ENCODE data around the gene SLC34A3.

Gene SLC34A3

DNA sequence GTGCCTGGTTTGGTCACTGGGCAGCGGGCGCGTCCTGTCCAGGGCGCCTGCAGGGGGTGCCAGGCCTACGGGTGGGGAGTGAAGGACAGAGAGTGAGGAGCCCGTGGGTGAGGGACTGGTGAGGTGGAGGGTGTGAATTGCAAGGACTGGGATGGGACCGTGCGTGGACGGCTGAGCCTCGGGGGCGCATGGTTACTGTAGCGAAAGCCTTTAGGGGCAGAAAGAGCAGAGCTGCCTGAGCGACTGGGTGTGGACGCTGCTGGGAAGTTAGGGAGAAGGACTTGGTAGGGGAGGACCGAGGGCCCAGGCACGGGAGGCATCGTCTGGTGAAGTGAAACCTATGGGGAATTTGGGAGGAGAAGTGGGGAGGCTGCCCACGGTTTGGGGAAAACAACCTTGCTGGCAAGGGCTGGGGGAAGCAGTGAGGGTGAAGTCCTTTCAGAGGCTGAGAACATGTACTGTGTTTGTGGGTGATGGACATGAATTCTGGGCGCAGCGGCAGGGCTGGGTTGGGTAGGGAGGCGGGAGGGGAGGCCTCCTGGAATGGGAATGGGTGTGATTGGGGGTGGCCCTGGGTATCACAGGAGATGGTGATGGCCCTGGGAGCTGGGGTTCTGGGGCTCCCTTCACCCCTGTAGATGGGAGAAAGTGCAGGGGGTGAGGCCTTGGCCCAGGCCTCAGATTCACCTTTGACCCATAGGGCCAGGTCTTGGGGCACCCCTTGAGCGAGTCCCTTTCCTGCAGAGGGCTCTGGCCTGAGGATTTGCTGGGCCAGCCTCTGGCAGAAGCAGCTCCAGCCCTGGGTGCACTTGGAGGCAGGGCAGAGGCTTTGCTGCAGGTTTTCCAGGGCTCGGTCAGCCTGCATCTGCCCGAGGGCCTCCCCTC lies 45.1 kb downstream of the SLC34A3 start:
- H3K4me1 ChIP-seq: peaks cover 3% of the 10 kb centered on the region; the same call in 1 of the 2 replicates
- DNase-seq (ENCODE audit: low spot score in 2 of 2): peak in 1 of 2 experiments; percentile 13
- no peaks in the 10 kb centered on the region for H3K9me3 ChIP-seq
- no peaks in the 10 kb centered on the region for H3K27me3 ChIP-seq (ENCODE audit: low read depth)
- in situ Hi-C loops (cut with MboI; ENCODE audit: low sequenced_read_pairs): no loop called here
- H3K4me3 ChIP-seq: no peak overlapping the region
- peaks cover 17% of the 10 kb centered on the region for H3K36me3 ChIP-seq (replicated peaks)

DNA sequence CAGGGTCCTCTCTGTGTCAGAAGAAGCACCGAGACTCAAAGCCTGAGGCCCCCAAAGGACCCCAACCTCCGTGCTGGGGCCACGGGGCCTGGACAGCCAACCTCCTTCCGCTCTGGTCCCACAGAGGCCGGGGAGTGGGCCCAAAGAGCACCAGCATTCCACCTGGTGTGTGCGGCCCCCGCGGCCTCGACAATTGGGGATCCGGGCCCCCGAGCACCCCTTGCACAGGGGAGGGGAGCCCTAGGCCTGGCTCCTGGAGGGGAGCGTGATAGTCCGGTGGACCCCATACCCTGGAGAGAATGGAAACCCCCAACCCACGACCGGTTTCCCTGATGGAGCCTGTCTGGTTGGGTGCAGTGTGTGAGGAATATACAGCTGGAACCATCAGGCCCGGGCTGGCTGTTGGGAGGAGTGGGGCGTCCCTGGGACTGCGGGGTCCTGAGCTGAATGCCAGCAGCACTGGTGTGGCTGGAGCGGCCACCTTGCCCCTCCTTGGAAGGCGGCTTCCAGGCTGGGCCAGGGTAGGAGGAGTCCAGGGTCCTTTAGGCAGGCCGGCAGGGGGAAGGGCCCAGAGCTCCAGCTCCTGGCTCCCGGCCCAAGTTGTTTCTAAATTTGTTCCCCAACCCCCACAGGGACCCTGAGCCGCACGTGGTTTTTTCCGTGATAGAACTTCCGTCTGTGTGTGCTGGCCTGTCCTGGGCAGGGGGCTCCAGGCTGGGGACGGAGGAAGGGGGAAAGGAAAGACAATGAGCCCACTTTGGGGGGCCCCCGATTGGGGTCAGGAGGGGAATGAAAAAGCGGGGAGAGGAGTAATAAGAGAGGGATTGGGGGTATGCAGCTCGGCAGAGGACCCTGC lies 46.0 kb downstream of the SLC34A3 start:
- no peaks in the 10 kb centered on the region for H3K27me3 ChIP-seq (ENCODE audit: low read depth)
- H3K9me3 ChIP-seq: no peaks in the 10 kb centered on the region
- in situ Hi-C loops (cut with MboI; ENCODE audit: low sequenced_read_pairs): no loop called here
- H3K36me3 ChIP-seq (replicated peaks): peaks cover 14% of the 10 kb centered on the region
- DNase-seq (ENCODE audit: low spot score in 2 of 2): peak in 1 of 2 experiments; percentile 68
- peaks cover 3% of the 10 kb centered on the region; the same call in 1 of the 2 replicates for H3K4me1 ChIP-seq
- no peak overlapping the region for H3K4me3 ChIP-seq

DNA sequence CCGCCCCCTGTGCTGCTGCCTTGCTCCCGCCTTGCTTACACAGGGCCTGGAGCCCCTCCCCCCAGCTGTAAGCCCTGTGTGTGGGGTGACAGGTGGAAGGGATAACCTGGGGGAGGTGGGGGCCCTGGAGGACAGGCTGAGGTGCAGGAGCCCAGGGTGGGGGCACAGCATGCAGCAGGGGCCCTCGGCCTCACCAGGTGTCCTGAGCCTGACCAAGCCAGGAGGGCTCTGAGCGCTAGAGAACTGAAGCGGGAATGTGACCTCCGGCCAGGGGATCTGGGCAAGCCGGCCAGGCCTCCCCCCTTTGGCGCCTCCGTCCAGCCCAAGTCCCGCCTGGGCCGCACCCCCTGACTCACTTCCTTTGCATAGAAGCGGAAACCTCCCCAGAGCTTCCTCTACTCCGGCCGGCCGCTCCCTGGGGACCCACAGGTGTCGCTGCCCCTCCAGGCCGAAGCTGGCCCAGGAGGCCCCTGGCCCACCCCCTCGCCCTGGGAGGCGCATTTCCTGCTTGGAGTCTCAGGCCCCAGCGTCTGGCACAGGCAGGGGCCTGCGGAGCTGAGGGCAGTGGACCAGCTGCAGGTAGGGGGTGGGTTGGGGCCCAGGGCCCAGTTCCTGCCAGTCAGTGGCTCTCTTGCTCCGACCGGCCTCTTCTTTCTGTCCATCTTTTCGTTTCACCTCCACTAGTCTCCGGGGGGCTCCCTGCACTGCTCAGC lies 46.8 kb downstream of the SLC34A3 start, which contains the start of gene TOR4A:
TSS of gene TOR4A (plus strand) at position 398 of the 713 bp plus-strand sequence. CDS start 964 bp downstream, outside the sequence.
- in situ Hi-C loops (cut with MboI; ENCODE audit: low sequenced_read_pairs): no loop called here
- Histone ChIP-seq H3K9me3 (no peaks in the 10 kb centered on the region), H3K4me3 (no peak within 1 kb of the TSS), H3K4me1 (peaks cover 3% of the 10 kb centered on the region; the same call in 1 of the 2 replicates), H3K27me3 (ENCODE audit: low read depth) (no peaks in the 10 kb centered on the region), H3K36me3 (replicated peaks) (peaks cover 7% of the 10 kb centered on the region)
- DNase-seq (ENCODE audit: low spot score in 2 of 2): peak in 1 of 2 experiments; percentile 48

DNA sequence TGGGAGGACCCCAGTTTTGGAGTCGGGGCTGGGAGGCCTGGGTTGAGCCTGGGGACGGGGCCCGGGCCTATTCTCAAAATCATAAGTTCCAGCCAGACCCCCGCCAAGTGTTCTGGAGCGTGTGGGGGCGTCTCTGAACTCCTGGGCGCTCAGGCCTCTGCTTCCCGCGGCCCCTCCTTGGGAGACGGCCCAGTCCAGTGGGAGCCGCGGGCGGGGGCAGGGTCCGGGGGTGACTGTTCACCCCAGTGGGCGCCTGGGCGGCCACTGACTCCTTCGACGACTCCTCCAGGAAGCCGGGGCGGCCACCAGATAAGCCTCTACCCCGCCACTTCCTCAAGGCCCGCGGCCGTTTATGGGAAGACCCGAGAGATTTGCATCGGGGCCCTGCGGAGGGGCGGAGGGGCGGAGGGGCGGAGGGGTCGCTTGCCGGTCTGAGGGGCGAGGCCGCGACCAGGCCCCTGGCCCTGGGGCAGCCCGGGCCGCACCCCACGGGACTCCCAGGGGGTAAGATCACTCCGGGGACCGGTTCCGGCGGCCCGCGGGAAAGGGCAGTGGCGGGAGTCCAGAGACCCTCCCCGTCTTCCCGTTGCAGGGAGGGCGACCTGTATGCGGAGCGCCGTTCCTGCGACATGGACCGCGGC lies 47.5 kb downstream of the SLC34A3 start:
- H3K36me3 ChIP-seq (replicated peaks): peaks cover 1% of the 10 kb centered on the region; the same call in 1 of the 2 replicates
- no peaks in the 10 kb centered on the region for H3K27me3 ChIP-seq (ENCODE audit: low read depth)
- in situ Hi-C loops (cut with MboI; ENCODE audit: low sequenced_read_pairs): no loop called here
- H3K9me3 ChIP-seq: no peaks in the 10 kb centered on the region
- H3K4me3 ChIP-seq: no peak overlapping the region
- peaks cover 3% of the 10 kb centered on the region; the same call in 1 of the 2 replicates for H3K4me1 ChIP-seq
- peak in 1 of 2 experiments; percentile 18 for DNase-seq (ENCODE audit: low spot score in 2 of 2)

GRCh38 chr9:137278721-137279711 lies 48.3 kb downstream of the SLC34A3 start:
- Histone ChIP-seq H3K9me3 (no peaks in the 10 kb centered on the region), H3K4me1 (peaks cover 3% of the 10 kb centered on the region; the same call in 1 of the 2 replicates), H3K27me3 (ENCODE audit: low read depth) (no peaks in the 10 kb centered on the region), H3K36me3 (replicated peaks) (no peaks in the 10 kb centered on the region), H3K4me3 (no peak overlapping the region)
- DNase-seq (ENCODE audit: low spot score in 2 of 2): no peak
- in situ Hi-C loops (cut with MboI; ENCODE audit: low sequenced_read_pairs): no loop called here

DNA sequence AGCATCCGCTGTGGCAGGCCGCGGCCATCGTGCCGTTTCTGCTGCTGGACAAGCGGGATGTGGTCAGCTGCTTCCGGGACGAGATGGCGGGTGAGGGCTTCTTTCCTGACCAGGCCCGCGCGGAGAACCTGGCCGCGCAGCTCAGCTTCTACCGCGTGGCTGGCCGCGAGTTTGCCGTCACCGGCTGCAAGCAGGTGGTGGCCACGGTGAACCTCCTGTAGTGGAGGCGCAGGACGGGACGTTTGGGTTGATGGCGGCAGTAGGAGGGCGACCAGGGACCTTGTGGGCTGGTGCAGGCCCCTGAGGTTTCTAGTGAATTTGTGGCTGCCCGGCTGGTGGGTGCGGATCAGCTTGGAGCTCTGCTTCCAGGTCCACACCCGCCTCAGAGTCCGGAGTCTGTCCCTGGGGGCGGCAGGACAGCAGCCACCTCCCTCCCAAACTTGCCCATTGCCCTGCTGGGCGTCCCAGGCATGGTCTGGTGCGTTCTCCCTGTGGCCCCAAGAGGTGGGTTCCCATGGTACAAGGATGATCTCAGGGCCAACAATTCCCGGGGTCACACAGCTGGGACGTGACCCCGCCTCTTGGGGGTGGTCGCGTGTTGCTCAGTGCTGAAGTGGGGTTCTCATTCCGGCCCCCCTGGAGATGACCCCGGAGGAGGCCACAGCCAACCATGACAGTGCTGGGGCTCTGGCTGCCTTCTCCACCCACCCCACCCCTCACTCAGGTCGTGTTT lies 49.2 kb downstream of the SLC34A3 start:
- Histone ChIP-seq H3K4me1 (peaks cover 3% of the 10 kb centered on the region; the same call in 1 of the 2 replicates), H3K4me3 (no peak overlapping the region), H3K36me3 (replicated peaks) (no peaks in the 10 kb centered on the region), H3K9me3 (no peaks in the 10 kb centered on the region), H3K27me3 (ENCODE audit: low read depth) (no peaks in the 10 kb centered on the region)
- in situ Hi-C loops (cut with MboI; ENCODE audit: low sequenced_read_pairs): no loop called here
- DNase-seq (ENCODE audit: low spot score in 2 of 2): peak in 1 of 2 experiments; percentile 10

- DNase-seq (ENCODE audit: low spot score in 2 of 2): no peak
- Histone ChIP-seq H3K27me3 (ENCODE audit: low read depth) (no peaks in the 10 kb centered on the region), H3K9me3 (no peaks in the 10 kb centered on the region), H3K4me3 (no peak overlapping the region), H3K4me1 (peaks cover 3% of the 10 kb centered on the region; the same call in 1 of the 2 replicates), H3K36me3 (replicated peaks) (no peaks in the 10 kb centered on the region)
- in situ Hi-C loops (cut with MboI; ENCODE audit: low sequenced_read_pairs): no loop called here
Observed at GRCh38 chr9:137280474-137281344, 50.0 kb downstream of the SLC34A3 start.

- no peak for DNase-seq (ENCODE audit: low spot score in 2 of 2)
- Histone ChIP-seq H3K9me3 (no peaks in the 10 kb centered on the region), H3K27me3 (ENCODE audit: low read depth) (no peaks in the 10 kb centered on the region), H3K4me1 (peaks cover 3% of the 10 kb centered on the region; the same call in 1 of the 2 replicates), H3K4me3 (no peak overlapping the region), H3K36me3 (replicated peaks) (no peaks in the 10 kb centered on the region)
- in situ Hi-C loops (cut with MboI; ENCODE audit: low sequenced_read_pairs): no loop called here
Observed at GRCh38 chr9:137281345-137282116, 50.8 kb downstream of the SLC34A3 start.
